ENCODE results near the gene WDR27. TPM values are rescaled to one million over a fixed set of nuclear protein-coding genes. Genes with fewer than 3 reads are reported as not detected.

WDR27 gene
- total RNA-seq, 4 donors from 2014 or later = 12.4 to 38.7 (median 27.6) TPM

DNA sequence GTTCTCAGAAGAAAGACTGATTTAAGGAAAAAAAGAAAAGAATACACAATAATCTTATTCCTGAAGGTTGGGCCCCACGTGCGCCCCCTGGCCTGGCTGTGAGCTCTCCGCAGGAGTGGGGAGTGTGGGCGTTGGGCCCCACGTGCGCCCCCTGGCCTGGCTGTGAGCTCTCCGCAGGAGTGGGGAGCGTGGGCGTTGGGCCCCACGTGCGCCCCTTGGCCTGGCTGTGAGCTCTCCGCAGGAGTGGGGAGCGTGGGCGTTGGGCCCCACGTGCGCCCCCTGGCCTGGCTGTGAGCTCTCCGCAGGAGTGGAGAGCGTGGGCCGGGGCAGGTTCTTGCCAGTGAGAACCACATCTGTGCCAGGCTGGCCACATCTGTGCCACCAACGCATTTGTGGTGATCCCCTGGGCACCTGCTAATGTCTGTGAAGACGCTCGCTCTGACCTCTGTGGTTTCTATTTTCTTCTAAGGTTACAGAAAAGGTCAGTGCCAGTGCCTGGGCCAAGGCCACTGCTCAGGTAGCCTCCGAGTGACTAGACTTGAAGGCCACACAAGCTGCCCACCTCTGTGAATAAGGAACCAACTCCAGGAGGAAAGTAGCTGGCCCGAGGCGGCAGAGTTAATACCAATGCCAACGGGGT is 41.0 kb downstream of the WDR27 start:
- WGBS, 2 donors = 85 to 87% methylated on average over 5 to 9 of the region's 26 CpGs
- intact Hi-C loops (cut with DNase I) = no loop called here
- peaks cover 19 to 94% (median 29%) of the 10 kb centered on the region in 3 donors for H3K36me3 ChIP-seq

DNA sequence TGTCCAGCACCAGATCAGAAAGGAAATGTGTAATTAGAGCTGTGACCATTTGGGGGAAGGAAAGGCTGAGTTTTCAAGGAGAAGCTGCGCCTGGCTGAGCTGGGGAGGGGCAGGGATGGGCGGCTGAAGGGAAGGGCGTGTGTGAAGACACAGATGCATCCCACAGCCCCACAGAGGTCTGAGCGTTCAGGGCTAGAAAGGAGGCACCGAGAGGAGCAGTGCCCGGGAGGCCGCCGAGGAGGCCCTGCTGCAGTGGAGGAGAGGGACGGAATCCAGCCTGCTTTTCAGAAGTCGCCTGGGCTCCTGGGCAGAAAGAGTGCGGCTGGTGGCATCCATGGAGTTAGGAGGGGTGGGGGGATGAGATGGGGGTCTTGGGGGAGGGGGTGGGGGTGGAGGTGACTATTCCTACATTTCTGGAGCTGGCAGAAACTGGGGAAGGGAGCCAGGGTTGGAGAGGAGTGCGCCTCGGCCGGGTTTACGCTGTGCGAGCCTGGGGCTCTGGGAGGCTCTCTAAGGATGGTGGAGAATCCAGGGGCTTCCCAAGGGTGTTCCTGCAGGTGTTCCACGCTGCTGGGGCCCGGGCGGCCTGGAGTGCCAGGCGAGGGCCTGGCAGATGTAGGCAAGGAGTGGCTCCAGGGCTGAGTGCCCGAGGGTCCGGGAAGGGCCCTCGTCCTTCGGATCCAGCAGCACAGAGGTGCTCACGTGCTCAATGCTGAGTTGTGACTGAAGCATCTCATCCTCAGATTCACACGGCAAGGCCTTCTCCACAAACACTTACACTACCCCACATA is 41.8 kb downstream of the WDR27 start:
- intact Hi-C loops (cut with DNase I) = no loop called here
- no peak for TF ChIP-seq POLR2A (IDR thresholded peaks at IDR 0.05)
- TF ChIP-seq, protein P1, sequence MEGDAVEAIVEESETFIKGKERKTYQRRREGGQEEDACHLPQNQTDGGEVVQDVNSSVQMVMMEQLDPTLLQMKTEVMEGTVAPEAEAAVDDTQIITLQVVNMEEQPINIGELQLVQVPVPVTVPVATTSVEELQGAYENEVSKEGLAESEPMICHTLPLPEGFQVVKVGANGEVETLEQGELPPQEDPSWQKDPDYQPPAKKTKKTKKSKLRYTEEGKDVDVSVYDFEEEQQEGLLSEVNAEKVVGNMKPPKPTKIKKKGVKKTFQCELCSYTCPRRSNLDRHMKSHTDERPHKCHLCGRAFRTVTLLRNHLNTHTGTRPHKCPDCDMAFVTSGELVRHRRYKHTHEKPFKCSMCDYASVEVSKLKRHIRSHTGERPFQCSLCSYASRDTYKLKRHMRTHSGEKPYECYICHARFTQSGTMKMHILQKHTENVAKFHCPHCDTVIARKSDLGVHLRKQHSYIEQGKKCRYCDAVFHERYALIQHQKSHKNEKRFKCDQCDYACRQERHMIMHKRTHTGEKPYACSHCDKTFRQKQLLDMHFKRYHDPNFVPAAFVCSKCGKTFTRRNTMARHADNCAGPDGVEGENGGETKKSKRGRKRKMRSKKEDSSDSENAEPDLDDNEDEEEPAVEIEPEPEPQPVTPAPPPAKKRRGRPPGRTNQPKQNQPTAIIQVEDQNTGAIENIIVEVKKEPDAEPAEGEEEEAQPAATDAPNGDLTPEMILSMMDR (IDR thresholded peaks at IDR 0.05) = no peak
- no peak for DNase-seq

More for the DNA sequence above, 41.0 kb downstream of the WDR27 start:
- Histone ChIP-seq H3K9me3 (no peaks in the 10 kb centered on the region), H3K27me3 (no peaks in the 10 kb centered on the region), H3K4me3 (no peak overlapping the region), H3K4me1 (peaks cover 0 to 9% (median 0%) of the 10 kb centered on the region in 3 donors), H3K27ac (no peak overlapping the region)
- DNase-seq = no peak
- TF ChIP-seq POLR2A (IDR thresholded peaks at IDR 0.05) = no peak
- TF ChIP-seq, protein P1 (IDR thresholded peaks at IDR 0.05) = no peak

DNA sequence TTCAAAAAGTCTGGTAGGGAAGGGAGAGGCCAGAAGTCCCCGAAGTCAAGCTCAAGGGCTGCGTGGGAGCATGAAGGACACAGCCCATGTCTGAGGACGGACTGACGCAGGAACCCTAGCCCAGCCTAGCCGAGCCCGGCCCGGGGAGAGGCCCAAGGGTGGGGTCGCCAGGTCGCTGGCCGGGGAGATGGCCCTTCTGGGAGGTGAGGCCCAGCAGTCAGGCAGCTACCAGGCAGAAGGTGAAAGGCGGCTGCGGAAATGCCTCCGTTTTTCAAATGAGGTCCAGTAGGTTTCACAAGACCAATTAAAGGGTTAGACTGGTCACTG is 44.6 kb downstream of the WDR27 start:
- intact Hi-C loops (cut with DNase I) = no loop called here
- TF ChIP-seq POLR2A (IDR thresholded peaks at IDR 0.05) = no peak
- TF ChIP-seq, protein P1 (IDR thresholded peaks at IDR 0.05) = no peak

More for the DNA sequence above, 41.8 kb downstream of the WDR27 start:
- WGBS, 2 donors = 88 to 100% methylated on average over 3 to 23 of the region's 26 CpGs
- peaks cover 19 to 90% (median 29%) of the 10 kb centered on the region in 3 donors for H3K36me3 ChIP-seq
- H3K4me1 ChIP-seq = peaks cover 5 to 10% (median 5%) of the 10 kb centered on the region in 3 donors
- no peaks in the 10 kb centered on the region for H3K9me3 ChIP-seq
- no peaks in the 10 kb centered on the region for H3K27me3 ChIP-seq
- H3K4me3 ChIP-seq = no peak overlapping the region
- no peak overlapping the region for H3K27ac ChIP-seq

DNA sequence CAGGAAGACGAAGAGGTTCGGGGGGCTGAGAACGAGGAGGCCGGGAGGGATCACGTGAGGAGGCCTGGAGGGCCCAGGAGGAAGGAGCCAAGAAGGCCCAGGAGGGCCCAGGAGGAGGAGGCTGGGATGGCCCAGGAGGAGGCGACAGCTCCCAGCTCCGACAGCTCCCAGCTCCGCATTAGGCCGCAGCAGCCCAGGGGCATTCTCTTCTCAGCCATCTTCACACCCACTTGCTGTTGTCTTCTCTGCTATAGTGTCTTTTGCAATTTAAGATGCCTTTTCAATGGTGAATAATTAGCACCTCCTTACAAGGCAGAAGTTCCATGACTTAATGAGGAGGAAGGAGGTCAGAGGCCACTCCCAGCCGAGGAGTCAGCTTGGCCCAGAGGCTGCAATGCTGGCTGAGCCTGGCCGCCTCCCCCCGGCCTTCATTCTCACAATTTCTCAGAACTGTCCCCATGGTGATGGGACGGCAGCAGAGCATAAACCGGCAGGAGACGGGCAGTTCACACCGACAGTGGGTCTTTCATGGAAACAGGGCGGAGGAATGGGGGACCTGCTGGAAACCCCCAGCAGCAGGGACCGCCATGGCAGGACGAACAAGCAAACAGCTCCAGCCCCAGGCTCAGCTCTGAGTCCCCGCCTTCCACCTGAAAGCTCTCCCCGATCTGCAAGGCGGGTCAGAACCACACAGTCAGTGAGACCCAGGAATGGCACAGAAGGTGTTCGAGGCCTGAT is 45.1 kb downstream of the WDR27 start:
- DNase-seq = no peak
- WGBS, 2 donors = 91 to 93% methylated on average over 21 to 22 of the region's 23 CpGs

More for the DNA sequence above, 44.6 kb downstream of the WDR27 start:
- peaks cover 5 to 17% (median 5%) of the 10 kb centered on the region in 3 donors for H3K4me1 ChIP-seq
- H3K9me3 ChIP-seq = no peaks in the 10 kb centered on the region
- no peak for DNase-seq
- H3K27me3 ChIP-seq = no peaks in the 10 kb centered on the region
- H3K4me3 ChIP-seq = no peak overlapping the region
- peaks cover 17 to 62% (median 19%) of the 10 kb centered on the region in 3 donors for H3K36me3 ChIP-seq
- no peak overlapping the region for H3K27ac ChIP-seq
- WGBS, 2 donors = 94 to 100% methylated on average over 3 to 8 of the region's 13 CpGs

DNA sequence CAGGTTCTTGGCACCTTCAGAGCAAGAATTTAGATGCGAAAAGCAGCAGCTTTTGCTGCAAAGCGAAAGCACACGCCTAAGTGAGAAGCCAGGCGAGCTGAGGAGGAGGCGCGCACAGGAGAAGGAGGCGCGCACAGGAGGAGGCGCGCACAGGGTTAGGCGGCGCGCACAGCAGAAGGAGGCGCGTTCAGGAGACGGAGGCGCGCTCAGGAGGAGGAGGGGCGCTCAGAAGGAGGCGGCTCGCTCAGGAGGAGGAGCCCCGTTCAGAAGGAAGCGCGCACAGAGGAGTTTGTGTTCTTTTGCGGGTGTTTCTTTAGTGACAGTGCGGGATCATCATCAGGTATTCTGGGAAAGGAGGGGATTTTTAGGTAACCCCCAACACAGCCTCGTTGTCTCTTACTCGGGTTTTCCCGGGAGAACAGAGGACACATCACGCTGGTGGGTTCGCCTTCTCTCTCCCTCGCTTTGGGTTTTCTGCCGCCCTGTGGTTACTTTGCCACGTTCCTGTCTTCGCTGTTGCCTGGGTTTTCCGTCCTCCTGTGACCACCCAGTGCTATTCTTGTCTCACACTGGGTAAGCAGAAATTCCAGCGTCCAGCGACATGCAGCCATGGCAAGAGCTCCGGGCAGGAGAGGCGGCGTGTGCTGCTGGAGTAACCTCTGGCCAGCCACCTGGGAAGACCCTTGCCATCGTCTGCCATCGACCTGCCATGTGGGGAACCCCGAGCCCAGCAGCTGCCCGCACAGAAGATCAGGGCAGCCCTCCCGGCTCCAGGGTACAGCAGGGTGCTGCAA is 47.0 kb downstream of the WDR27 start:
- no peaks in the 10 kb centered on the region for H3K9me3 ChIP-seq
- no peak for DNase-seq
- H3K27me3 ChIP-seq = no peaks in the 10 kb centered on the region
- peak overlapping the region; percentile 66 to 88 (median 81) for H3K27ac ChIP-seq
- H3K4me3 ChIP-seq = peak overlapping the region; percentile 30 to 61 (median 54)
- TF ChIP-seq POLR2A (IDR thresholded peaks at IDR 0.05) = peak in 1 of 4 donors; percentile 46
- TF ChIP-seq, protein P1 (IDR thresholded peaks at IDR 0.05) = peak in 3 of 6 experiments; percentile 37 to 45 (median 44)
- intact Hi-C loops (cut with DNase I) = no loop called here
- peaks cover 5 to 17% (median 5%) of the 10 kb centered on the region in 3 donors for H3K4me1 ChIP-seq
- 63 to 66% methylated on average over 27 to 42 of the region's 46 CpGs for WGBS, 2 donors
- peaks cover 3 to 46% (median 13%) of the 10 kb centered on the region in 3 donors for H3K36me3 ChIP-seq

More for the DNA sequence above, 45.1 kb downstream of the WDR27 start:
- no peak overlapping the region for H3K27ac ChIP-seq
- H3K4me3 ChIP-seq = no peak overlapping the region
- H3K36me3 ChIP-seq = peaks cover 17 to 58% (median 19%) of the 10 kb centered on the region in 3 donors
- no peak for TF ChIP-seq POLR2A (IDR thresholded peaks at IDR 0.05)
- no peaks in the 10 kb centered on the region for H3K27me3 ChIP-seq
- no peaks in the 10 kb centered on the region for H3K9me3 ChIP-seq
- H3K4me1 ChIP-seq = peaks cover 5 to 17% (median 5%) of the 10 kb centered on the region in 3 donors
- intact Hi-C loops (cut with DNase I) = no loop called here

Data from esophagus squamous epithelium (tissue), 5 donors.